SK-N-DZ (cell line): ENCODE measurements around the gene GPC5.
A peak's percentile ranks its signal among the peaks of the same experiment; 100 is the strongest.

Experiments
- DNase-seq: peaks from one replicate; pipeline ENCODE4 v3.0.0-alpha.2; 2015; ENCODE audit warnings: low spot score

GPC5 gene

DNA sequence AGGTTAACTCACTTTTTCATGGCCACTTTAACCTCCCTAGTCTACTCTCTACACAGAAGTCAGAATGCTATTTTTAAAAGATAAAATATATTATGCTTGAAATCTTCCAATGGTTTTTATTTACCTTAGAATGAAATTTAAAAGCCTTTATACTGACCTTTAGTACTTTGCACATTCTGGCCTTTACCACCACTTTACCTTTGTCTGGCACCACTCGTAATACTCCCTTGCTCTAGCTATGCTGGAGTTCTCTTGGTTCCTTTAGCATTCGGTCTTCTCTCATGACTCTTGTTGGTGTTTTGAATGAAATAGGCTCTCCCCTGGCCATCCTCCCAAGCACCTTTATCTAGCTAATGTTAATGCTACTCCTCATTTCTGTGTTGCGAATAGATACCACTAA is 310.8 kb downstream of the GPC5 start:
- no peak for DNase-seq

DNA sequence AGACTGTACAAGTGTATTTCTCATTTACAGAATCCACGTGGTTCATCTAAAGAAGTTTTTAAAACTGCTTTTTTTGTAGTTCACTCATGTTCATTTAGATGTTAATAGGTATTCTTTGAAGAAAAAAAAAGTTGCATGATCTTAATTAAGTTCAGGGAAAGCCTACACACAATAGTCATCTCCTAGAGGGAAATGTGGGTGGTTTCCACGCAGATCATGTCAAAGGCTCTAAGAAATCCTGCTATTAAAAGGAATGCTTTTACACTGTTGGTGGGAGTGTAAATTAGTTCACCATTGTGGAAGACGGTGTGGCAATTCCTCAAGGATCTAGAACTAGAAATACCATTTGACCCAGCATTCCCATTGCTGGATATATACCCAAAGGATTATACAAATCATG is 312.3 kb downstream of the GPC5 start:
- no peak for DNase-seq

DNA sequence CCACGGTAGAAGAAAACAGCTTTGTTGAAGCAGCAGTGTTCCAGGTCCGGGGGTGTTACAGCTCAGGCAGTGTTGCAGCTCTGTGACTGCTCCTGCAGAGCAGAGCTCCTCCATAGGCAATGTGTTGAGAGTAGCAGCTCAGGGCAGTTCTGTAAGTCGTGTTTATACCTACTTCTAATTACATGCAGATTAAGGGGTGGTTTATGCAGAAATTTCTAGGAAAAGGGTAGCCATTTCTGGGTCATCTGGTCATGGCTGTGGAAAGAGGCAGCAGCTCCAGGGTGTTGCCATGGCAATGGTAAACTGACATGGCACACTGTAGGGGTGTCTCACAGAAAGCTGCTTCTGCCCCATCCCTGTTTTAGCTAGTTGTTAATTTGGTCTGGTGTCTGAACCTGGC is 316.4 kb downstream of the GPC5 start:
- peak; percentile 12 for DNase-seq

DNA sequence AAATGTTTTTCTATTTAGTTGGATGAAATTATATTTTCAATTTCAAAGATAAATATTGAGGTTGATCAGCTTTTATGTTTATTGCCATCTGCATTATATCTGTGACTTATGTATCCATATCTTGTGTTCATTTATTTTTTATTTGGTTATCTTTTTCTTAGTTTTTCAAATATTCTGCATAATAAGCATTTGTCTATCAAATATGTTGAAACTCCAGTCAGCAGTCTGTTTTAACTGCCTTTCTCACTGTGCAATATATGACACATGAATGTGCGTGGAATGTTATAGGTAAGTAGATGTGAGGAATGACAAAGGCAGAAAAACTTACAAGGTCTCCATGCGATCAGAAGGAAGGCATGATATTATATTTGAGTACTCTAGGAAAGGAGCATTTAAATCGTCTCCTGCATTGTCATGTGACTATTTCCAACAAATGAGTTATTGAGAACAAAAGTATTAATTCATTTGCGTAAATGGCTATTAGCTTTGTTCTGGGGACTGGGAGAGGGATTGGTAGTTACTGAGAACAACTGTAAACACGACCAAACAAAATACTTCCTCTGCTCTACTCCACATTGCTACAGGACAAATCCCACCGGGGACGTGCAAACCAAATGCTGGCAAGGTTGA is 318.1 kb downstream of the GPC5 start:
- no peak for DNase-seq

DNA sequence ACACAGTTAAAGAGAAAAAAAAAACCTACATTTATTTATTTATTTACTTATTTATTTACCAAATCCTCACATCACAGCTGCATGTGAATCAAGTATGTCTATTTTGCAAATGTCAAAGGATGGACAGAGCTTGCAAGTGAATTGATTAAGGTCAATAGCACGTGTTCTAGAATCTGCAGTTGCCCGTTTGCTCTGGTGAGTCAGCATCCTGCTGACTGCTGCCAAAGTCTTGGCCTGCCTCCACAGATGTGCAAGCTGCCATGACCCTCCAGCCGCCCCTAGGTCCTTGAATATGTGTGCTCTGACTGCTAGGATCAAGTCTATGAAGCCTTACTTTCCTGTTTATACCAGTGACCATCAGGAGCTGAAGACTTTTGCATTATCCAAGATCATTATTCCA is 320.6 kb downstream of the GPC5 start:
- no peak for DNase-seq

DNA sequence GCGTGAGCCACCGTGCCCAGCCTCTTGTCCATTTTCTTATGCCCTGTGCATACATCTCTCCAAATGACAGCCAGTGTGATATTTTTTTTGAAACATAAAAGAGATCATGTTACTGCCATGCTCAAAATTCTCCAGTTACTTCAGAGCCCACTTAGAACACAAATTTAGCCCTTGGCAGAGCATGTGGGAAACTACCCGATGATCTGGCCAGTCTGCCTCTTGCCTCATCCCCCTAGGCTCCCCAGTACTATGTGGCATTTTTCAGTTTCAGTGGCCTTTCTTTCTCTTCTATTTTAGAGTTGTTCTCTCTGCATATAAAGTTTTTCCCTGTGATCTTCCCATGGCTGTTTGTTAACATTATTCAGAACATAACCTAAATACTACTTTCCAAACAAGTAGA is 323.0 kb downstream of the GPC5 start:
- no peak for DNase-seq

DNA sequence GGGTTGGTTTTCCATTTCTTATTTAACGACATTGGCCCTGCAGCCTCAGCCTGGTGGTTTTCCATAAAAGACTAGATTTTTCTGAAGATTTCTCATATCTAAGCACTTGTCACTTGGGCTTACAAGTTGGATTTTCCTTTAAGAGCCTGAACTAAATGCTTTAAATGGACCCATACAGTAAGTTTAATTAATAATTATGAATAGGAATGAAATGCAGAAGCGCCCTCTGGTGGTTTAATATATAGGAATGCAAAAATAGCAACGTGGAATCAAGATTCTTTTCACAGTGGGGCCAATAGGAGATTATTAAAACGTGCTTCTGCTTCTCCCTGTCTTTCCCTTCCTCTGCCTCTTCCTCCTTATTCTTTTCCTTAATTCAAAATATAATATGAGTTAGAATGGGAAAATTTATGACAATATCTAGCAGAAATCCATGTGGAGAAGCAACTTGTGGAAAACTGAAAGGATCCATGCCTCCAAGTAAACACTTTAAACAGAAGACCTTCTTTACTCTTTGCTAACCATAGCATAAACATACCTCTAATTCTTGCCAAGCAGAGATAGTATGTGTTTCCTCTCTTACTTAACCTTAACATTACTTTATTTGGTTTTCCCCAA is 324.0 kb downstream of the GPC5 start:
- peak; percentile 29 for DNase-seq

DNA sequence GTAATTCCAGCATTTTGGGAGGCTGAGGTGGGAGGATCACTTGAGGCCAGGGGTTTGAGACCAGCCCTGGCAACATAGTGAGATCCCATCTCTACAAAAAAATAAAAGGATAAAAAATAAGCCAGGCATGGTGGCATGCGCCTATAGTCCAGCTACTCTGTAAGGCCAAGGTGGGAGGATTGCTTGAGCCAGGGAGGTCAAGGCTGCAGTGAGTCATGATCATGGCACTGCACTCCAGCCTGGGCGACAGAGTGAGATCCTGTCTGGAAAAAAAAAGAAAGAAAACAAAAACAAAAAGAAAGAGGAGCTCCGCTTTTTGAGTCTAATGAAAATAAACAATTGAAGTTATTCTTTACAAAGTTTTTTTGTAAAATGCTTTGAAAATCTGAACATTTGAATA is 326.2 kb downstream of the GPC5 start:
- no peak for DNase-seq

DNA sequence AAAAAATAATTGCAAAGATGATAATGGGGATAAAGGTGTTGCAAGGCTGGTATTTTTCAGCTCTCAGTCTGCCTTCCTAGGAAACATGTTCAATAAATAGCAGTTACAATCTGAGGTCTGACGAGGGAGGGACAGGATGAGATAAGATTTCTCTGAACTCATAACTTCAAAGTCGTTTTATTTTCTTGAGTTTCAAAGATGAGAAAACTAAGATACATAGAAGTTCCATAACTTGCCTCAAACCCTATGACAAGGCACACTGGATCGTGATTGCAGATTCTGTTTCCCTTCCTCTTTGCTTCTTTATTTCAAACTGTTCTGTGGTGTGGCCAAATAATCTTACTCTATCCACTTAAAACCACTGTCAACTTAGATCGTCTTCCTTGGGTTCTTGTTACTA is 327.2 kb downstream of the GPC5 start:
- no peak for DNase-seq

DNA sequence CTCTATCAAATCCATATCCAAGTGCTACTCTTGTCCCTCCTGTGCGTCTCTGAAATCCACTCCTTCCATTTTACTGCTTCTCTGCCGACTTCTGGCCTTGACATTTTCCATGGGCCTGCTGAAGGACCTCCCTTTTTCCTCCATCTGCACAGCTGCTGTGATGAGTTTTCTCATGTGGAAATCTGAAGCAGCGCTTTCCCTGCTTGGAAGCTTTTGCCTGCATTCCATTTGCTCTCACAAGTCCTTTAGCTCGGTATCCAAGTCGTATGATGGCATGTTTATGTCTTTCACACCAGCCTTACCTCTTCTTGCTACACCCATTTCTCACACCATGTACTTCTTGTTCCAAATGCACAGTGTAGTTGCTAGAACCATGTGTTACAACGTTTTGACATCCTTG is 328.2 kb downstream of the GPC5 start:
- DNase-seq = no peak

DNA sequence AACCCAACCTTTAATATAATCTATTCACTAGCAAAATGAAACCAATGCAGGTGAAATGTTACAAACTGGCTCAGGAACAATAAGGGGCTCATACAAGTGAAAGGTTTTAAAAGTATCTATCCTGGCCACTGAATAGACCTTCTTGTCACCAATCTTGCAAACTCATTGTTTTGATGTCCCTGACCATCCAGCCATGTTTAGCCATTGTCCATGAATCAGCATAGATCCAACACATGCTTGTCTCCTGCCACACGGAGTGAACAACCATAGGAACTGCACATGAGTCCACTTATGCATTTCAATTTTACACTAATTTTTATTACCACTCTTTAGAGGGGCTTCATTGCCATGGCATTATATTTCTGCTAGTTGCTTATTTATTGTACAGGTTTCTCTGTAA is 331.4 kb downstream of the GPC5 start:
- DNase-seq = no peak

DNA sequence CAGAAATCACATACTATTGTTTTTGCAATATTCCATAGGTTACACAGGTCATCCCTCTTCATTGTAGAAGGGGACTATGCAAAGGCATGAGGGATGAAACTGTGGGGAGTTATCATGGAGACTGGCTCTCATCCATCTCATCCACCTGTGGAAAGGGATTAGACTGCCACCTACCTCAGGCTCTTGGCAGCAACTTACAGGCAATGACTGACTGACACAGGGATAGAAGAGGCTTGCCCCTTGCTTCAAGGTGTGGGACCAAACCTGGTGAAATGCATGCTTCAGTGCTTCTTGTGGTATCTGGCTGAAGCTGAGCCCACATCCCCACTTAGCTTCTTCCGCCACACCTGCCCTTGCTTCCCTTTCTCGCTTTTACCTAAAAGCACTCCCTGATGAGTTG is 341.3 kb downstream of the GPC5 start:
- DNase-seq = peak; percentile 10

DNA sequence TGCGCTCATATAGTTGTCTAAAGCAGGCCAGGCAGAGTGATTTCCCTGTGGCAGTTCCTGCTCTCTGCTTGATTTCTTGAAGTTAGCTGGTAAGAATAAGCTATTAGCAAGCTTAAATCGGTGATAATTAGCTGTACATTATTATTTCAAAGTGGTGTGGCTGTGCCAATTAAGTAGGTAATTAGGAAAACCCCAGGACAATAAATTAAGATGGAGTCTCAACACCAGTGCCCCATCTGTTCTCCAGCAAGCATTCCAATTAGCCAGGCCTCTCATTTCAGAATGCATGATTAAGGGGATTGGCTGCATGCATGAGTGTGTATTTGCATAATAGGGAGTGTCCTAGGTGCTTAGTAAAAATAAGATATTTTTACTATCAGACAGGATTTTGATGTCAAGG is 342.3 kb downstream of the GPC5 start:
- no peak for DNase-seq

DNA sequence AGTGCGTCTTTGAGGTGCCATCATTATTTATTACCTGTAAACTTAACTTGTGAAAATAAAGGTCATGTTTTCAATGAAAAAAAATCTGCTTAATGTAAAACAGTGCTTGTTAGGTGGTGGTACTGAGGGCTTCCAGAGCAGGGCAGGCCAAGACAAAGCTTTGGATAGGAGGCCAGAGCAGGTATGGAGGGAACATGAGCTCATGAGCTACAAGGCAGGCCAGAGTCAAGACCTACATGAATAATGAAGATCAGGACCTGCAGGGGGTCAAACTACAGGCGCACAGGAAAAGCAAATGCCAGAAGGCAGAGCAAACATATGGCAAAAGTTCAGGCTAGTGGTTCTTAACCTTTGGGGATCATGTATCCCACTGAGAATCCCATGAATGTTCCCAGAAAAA is 343.5 kb downstream of the GPC5 start:
- no peak for DNase-seq

DNA sequence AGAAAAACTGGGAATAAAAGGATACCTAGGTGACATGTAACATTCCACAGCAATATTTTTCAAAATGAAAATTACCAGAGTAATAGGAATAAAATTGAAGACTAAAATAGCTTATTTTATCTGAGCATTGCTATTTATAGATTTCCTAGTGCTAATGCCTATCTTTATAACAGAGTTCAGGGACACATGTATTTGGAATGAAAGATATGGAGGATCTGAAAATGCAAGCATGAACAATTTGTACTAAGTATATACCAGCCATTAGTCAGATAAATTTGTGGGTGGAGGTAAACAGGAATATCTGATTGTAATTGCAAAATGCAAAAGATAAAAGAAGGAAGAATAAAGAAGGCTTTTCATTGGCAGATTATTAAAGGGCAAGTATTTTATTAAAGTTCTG is 345.9 kb downstream of the GPC5 start:
- DNase-seq = no peak

DNA sequence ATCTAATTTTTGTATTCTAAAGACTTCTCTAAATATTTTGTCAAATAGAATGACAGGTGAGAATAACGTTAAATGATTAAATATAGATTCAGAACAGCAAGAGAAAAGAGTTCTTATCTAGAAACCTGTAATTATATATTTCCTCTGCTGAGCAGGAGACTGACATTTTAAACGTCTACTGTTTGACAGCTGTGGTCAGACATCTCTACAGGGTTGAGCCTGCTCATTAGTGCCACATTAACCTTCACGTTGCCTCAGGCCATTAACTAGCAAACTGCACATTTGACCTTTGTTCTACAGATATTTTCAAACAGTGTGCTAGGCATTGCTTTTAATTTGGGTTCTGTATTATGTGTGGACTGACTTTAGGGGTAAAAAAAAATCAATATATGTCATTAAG is 347.5 kb downstream of the GPC5 start:
- no peak for DNase-seq

DNA sequence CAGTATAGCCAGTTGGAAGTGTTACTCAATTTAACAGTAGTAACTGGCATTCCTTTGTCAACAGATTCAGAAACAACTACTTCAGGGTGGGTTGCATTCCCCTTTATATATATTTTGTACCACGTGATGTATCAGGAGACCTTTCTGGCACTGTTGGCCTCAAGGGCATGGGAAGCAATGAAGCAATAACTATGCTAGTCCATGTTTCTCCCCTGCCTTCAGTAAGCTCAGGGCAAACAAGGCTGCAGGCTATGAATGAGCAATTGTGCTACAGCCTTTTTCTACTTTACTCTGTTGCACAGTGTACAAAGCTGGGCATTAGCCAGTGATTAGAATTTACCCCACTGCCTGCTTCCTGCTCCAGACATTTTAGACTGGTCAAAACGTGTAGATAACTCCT is 348.8 kb downstream of the GPC5 start:
- no peak for DNase-seq

DNA sequence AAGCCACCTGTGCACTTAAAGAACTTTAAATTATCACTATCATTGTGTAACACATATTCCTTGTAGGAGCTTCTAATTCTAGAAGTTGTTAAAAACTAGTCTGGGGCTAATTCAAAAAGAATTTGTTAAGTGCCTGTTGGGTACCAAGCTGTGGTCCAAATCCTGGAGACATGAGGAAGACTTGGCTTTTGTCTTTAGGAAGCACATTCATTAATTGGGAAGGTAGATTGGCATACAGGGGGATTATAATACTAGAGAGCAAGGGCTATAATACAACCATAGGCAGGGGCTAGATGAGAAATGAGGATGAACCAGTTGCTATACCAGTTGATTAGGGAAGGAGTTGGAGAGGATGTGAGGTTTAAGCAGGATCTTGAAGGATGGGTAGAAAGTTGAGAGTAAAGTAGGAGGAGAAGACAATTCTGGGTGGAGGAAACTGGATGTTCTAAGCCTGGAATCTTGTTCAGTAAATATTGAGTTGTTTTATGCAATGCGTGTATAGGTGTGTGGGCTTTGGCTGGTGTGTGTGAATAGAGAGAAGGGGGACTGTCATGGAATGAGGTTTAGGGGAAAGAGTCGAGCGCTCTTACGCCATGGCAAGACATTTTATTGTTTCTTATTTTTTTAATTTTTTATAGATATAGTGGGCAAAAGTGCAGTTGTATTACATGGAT is 350.1 kb downstream of the GPC5 start:
- no peak for DNase-seq

DNA sequence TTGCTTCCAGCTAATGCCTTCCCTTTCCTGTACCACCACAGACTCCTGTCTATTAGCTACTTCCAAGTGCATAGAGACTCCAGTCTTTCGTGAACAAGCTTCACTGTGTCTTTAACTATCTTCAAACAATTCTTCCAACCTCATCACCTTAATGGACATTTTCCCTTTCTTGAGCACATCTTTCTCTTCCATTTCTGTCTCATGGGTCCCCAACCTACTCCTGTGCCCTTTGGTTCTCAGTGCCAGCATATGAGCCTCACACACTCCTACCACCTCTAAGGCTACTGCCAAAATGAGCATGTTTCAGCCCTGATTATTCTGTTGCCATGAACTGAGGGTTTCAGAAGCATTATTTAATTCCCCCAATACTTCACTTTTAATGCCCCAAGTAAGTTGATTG is 360.3 kb downstream of the GPC5 start:
- DNase-seq = no peak

DNA sequence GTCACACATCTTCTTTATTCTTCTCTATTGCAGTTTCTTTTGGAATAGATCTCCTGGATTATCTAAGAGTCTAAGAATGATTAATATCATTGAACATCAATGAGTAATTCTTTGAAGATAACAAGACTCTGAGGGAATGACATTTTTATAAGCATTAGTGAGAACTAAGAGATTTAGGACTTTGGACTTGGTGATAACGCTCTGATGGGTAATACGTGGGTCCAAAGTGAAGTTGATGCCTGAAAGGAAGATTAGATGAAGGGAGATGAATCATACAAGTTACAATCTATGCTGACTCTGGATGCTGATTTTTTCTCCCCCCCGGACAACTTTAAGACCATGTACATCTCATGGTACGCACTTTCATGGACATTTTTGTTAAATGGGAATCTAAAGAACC is 364.5 kb downstream of the GPC5 start:
- no peak for DNase-seq

DNA sequence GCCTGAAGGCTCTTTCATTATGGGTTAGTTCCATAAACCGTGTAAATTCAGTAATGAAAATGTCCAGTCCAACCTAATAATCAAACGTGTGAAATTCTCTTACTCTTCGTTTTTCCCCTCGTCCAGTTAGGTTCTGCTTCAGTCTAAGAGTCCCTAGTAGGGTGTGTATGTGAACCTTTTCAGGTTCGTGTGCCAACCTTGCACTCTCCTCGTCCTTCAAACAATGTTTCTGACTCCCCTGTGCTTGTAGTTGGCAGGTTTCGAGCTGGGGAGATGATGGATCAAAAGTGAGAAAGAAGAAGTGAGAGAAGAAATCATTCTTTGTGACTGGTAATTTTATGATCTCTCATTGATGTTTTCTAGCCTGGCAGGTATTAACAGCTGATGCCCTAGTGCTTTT is 366.1 kb downstream of the GPC5 start:
- no peak for DNase-seq

DNA sequence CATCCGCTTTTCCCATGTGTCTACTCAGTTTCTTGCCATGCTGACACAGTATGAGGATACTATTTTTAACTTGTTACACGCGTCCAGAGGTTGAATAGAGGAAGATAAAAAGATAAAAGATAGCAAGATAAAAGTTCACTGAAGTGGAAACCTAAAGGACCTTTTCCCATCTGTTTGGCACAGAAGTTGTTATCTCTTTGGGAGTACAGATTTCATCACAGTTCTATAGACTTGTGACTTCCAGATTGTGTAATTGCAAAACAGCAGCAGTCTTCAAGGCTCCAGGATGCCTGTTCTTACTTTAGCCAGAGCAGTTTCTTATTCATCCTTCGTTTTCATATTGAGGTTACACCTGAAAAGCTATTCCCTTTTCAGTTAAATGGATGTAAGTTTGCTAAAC is 369.2 kb downstream of the GPC5 start:
- no peak for DNase-seq

DNA sequence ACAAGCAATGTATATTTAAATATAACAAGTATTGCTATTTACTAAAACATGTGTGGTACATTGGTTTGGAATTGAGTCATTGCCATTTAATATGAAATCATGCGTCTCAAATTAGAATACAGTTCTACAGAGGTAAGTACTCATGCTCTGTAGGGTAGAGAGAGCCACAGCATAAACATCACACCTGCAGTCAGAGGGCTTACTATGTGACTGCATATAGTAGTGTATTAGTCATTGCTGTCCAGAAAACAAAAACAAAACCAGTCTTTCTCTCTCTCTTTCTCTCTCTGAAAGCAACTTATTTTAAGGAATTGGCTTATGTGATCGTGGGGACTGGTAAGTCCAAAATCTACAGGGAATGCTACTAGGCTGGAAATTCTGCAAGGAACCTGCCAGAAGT is 370.3 kb downstream of the GPC5 start:
- DNase-seq = no peak

DNA sequence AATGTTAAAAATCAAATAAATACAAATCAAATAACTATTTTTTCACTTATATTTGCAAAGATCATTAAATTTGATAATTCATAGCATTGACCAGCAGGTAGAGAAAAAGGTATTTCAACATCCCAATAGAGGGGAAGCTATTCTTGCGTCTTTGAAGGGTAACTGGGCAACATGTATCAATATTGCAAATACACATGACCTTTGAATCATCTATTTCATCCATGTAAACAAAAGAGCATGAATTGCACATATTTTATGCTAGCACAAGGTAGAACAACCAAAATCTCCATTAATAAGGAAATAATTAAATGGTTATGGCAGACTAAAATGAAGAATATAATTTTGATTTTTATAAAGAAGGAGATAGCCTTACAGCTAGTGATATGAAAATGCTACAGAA is 372.8 kb downstream of the GPC5 start:
- no peak for DNase-seq
